RWPE1 (cell line): Measurements from ENCODE around the gene NCBP2L.

Experiments
- CTCF ChIA-PET: fragments of 350-600 bp; sonication (Branson Sonifier 250); formaldehyde crosslinking; extraction: SDS; loops from one replicate; lab custom pipeline; 2021; lab: Yijun Ruan, JAX
- POLR2A ChIA-PET: fragments of 400-600 bp; formaldehyde crosslinking; extraction: SDS; loops from one replicate; lab custom pipeline; 2020; ENCODE audit warnings: antibody characterized with exemption; ENCODE audit not compliant: low non-redundant PET; lab: Yijun Ruan, JAX
- DNase-seq: peaks from one replicate; pipeline ENCODE4 v3.0.0; 2012; ENCODE audit warnings: low spot score
- H3K27ac ChIP-seq: fragments of 450-650 bp; 2 replicates; pipeline ENCODE4 v1.5.1; 2017
- TF ChIP-seq, protein P1 (sequence below): fragments of 450-650 bp; conservative IDR thresholded peaks from 2 replicates; pipeline ENCODE4 v1.5.1; 2017; ENCODE audit warnings: low read depth, mild to moderate bottlenecking

The NCBP2L gene

DNA sequence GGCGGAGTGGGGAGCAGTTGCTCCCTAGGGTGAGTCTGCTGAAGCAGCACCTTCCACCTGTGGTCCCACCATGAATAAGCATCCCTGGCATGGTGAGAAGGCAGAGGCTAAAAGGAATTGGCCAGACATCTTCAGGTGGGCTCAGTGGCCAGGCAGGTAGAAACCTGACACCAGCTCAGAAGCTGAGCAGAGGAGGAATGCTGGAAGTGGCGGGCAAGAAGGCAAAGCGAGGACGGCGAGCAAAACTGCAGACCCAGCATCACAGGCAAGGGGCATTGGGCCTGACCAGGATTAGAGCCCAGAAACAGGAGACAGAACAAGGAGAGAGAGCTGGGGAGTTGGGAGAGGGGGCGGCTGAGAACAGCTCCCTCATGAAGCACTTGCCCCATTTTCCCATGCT is 27.3 kb upstream of the NCBP2L start:
- no peak for DNase-seq
- POLR2A ChIA-PET: no interaction called here
- CTCF ChIA-PET: no interaction called here
- peak overlapping the region; percentile 95; the same call in 1 of the 2 replicates for H3K27ac ChIP-seq
- TF ChIP-seq, protein P1, sequence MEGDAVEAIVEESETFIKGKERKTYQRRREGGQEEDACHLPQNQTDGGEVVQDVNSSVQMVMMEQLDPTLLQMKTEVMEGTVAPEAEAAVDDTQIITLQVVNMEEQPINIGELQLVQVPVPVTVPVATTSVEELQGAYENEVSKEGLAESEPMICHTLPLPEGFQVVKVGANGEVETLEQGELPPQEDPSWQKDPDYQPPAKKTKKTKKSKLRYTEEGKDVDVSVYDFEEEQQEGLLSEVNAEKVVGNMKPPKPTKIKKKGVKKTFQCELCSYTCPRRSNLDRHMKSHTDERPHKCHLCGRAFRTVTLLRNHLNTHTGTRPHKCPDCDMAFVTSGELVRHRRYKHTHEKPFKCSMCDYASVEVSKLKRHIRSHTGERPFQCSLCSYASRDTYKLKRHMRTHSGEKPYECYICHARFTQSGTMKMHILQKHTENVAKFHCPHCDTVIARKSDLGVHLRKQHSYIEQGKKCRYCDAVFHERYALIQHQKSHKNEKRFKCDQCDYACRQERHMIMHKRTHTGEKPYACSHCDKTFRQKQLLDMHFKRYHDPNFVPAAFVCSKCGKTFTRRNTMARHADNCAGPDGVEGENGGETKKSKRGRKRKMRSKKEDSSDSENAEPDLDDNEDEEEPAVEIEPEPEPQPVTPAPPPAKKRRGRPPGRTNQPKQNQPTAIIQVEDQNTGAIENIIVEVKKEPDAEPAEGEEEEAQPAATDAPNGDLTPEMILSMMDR: no peak

DNA sequence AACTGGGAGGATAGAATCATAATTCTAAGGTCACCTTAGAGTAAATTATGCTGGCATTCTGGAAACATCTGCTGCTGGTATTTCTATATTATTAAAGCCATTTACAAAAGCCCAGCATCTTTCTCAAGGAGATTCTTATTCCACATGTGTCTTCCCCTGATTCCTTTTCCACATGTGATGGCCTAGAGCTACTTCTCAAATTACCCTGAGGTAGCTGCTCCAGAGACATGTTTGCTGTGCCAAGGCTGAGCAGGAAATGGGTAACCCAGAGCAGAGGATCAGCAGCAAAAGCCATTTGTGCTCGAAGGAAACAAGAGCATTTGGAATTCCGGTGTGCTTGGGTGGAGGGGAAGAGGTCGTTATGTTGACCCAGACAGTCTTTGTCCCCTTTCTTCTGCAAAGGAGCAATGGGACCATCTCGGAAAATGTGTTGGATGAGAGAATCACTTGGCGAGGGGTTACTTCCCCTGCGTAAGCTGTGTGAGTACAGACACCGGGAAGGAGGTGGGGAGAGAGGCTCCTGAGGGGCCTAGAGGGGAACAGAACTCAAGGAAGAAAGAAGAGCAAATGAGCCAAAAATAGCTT is 26.6 kb upstream of the NCBP2L start:
- TF ChIP-seq, protein P1: no peak
- H3K27ac ChIP-seq: peak overlapping the region; percentile 95
- DNase-seq: no peak
- ChIA-PET POLR2A (no interaction called here), CTCF (no interaction called here)

DNA sequence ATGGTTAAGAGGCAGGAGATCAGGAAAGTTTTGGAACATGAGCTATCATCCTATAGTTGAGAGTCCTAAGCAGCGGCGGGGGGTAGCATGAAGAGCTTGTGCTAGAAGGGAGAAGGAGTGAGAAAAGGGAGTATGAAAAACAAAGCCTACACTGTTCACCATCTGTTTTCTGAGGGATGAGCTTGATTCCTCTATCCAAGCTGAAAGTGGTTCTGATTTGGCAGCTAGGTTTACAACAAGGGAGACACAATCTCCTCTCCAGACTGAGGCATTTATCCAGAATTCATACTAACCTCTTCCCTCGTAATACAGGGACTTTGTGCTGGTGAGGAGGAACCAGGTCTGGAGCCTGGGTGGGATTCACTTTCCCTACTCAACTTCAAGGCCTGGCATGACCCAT is 25.5 kb upstream of the NCBP2L start:
- TF ChIP-seq, protein P1: no peak
- ChIA-PET POLR2A (no interaction called here), CTCF (no interaction called here)
- DNase-seq: no peak
- peak overlapping the region; percentile 66; the same call in 1 of the 2 replicates for H3K27ac ChIP-seq

DNA sequence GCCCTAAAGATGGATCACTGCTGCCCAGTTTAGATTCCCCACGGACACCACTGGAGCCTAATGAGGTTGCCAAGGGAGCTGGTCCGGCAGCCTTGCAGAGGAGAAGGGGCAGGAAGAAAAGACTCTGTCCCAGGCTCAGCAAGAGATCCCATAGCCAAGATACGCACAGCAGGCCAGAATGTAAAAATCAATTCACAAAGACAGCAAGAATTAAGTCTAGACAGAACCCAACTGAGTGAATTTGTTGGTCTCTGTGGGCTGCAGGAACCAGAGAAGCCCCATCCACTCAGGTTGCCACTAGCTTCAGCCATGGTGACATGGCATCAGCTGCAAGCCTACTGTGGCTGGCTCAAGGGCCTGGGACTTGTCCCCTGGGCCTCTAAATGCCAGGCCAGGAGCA is 24.8 kb upstream of the NCBP2L start:
- no peak for DNase-seq
- ChIA-PET CTCF (no interaction called here), POLR2A (no interaction called here)
- peak overlapping the region; percentile 66 for H3K27ac ChIP-seq
- TF ChIP-seq, protein P1: no peak

DNA sequence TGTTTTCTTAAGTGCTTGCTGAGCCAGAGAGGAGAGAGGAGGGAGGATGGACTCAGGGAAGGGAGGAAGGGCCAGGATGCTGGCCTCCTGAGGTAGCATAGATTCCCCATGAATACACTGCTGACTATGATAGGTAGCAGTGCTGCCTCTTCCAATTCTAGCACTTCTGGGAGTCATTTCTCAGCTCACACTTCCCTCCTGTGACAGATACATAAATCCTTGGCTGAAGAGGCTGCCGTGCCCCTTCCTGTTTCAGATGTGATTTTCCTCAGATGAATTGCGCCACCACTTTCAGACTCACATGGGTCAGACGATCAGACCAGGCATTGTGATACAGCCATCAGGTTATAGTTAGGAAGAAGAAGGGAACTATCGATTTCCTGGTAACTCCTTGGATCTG is 24.3 kb upstream of the NCBP2L start:
- peak overlapping the region; percentile 66 for H3K27ac ChIP-seq
- CTCF ChIA-PET: interaction anchor here (0.6 kb wide), 1 partner anchor 98 kb away, joined by 5 read pairs; no protein-coding TSS in a partner anchor
- DNase-seq: no peak
- TF ChIP-seq, protein P1: no peak
- POLR2A ChIA-PET: no interaction called here

DNA sequence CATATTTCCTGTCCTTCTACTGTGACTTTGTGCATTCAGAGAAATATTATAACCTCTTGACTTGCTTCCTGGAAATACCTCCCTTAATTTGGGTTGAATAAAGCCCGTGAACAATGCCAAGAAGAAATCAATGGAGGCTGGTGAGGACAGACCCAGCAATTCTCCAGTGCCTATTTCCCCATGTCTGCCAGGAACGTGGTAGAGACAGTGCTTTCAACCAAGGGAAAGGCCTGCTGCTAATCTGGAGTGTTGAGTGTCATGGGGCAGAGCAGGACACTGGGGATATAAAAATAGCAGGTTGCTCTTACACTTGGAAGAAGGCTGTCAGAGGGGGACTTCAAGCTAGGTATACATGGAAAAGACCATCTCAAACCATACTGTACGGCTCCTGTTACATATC is 21.8 kb upstream of the NCBP2L start:
- no peak overlapping the region for H3K27ac ChIP-seq
- DNase-seq: no peak
- ChIA-PET POLR2A (no interaction called here), CTCF (no interaction called here)
- TF ChIP-seq, protein P1: no peak
